SH-SY5Y (cell line): ENCODE results near the gene CCDC190.

Experiments used
- GATA2 ChIP-seq: IDR thresholded peaks from 2 replicates; pipeline ENCODE4 v1.6.1; 2011; ENCODE audit warnings: mild to moderate bottlenecking, low read depth, low read length
- GATA3 ChIP-seq: IDR thresholded peaks from 2 replicates; pipeline ENCODE4 v1.6.1; 2011; ENCODE audit warnings: low read depth, mild to moderate bottlenecking, low read length, moderate library complexity

Gene CCDC190

DNA sequence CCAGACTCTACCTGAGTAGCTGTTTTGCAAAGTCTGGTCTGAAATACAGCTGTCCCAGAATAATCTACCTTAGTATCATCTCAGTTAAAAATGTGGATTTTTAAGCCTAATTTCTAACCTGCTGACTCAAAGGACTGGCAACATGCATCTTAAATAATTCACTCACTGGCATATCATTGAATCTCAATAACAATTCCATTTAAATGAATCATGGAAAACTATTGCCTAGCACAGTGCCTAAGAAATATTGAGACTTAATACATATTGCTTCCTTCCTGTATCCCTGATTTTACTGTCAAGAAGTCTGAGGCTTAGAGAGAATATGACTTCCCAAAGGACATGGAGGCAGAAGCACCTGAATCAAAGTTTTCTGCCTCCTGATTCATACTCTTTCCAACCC, 3.1 kb downstream of the CCDC190 start:
- TF ChIP-seq GATA2, result no peak
- TF ChIP-seq GATA3, result no peak

DNA sequence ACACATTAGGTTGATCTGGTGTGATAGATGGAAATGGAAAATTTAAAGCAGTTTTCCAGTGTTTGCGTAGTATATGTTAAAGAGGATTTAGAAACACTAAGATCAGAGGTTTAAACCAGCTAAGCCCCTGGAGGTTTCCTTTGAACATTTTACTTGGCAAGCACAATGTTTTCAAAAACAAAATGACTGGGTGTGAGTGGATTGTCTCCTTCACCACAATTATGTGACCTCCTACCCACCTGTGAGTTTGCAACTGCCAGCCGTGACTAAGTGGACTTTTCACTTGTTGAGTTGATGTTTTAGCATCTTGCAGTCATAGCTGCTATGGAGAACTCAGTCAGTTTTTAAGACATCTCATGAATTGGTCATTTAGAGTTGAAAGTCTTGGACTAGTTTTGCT, 4.7 kb downstream of the CCDC190 start:
- no peak for TF ChIP-seq GATA2
- TF ChIP-seq GATA3, result no peak

DNA sequence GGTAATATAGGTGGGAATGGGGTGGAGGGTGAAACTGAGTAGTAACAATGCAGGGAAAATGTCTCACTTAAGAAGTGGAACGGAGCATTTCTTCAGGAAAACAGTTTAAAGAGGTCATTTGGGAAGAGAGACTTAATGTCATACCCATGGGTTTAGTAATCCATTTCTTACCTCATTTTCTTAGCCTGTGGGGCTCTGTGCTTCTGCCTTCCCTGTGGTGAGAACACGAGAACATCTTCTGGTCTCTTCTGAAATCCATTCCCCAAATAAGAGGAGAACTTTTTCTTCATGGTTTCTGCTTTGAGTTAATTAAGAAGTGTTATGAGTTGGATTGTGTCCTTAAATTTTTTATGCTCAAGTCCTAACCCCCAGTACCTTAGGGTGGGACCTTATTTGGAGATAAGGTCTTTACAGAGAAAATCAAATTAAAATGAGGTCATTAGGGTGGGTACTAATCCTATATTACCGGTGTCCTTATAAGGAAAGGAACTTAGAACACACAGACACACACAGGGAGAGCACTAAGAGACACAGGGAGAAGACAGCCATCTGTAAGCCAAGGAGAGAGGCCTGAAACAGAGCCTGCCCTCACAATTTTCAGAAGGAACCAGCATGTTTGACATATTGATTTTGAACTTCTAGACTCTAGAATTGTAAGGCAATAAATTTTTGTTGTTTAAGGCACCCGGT, 5.4 kb downstream of the CCDC190 start:
- TF ChIP-seq GATA3 (no peak), GATA2 (no peak)

- no peak for TF ChIP-seq GATA3
- no peak for TF ChIP-seq GATA2
Measured at GRCh38 chr1:162854245-162854882, 6.6 kb downstream of the CCDC190 start.

- TF ChIP-seq GATA3 (no peak), GATA2 (no peak)
Measured at GRCh38 chr1:162851341-162851740, 9.6 kb downstream of the CCDC190 start.

DNA sequence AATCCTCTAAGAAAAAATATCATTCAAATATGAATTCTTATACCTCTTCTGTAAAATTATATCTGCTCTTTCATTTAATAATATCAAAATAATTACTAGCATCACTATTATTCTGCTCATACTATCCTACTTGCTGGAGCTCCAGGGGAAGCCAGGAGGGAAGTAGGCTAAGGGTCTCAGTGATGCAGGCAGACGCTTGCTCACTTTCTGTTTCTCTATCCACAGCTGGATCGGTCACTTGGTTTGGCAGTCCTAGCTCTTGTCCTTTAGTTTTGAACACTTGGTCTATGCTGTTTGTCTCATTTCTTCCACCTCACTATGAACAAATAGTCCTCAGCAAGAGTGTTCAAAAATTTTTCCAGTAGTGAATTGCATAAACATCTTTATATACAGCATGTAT, 11.3 kb downstream of the CCDC190 start:
- no peak for TF ChIP-seq GATA2
- no peak for TF ChIP-seq GATA3

DNA sequence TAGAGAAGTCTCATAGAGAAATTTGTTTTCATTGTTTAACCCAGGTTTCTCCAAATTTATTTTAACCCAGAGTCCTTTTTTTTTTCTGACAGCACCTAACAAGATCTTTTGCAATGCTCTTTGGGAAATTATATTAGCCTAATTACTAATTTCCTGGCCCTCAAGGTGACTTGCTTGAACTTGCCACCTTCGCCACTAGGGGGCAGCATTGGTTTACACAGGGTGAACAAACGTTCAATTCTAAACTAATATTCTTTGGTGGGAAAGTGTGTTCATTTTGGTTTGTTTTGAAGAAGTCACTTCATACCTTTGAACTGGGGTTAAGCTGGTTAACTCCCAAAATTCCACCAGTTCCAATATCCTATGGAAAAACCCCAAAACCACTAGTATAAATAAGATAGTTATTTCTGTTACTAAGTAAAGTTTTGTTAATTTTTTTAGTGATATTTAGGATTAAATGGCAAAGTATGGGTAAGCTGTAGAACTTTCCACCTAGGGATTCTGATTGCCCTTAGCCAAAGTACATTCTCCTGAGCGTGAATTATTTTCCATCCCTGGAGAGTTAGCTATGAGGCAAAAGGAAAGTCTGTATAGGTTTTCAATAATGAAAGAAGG, 13.0 kb downstream of the CCDC190 start:
- no peak for TF ChIP-seq GATA3
- no peak for TF ChIP-seq GATA2

GRCh38 chr1:162846256-162847212, 14.4 kb downstream of the CCDC190 start:
- peak; percentile 55; the same call in 1 of the 2 replicates for TF ChIP-seq GATA3
- TF ChIP-seq GATA2, result peak; percentile 79

DNA sequence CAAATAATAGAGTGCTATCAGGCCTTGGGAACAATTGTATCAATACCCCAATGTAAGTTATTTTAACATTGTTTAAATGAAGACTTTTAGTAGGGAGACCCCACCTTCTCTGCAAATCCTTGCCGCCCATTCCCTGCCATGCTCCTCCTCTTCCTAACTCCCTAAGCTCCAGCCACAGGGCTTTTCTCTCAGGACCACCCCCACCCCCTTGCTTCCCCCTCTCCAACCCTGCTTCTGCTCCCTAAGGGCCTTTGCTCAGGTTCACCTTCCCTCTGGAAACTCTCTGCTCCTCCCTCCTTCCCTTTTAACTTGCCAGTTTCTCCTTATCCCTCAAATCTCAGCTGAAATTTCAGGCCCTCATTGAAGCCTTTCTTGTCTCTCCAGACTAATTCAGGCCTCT, 16.8 kb downstream of the CCDC190 start:
- TF ChIP-seq GATA3, result no peak
- no peak for TF ChIP-seq GATA2

GRCh38 chr1:162840250-162840839, 20.6 kb downstream of the CCDC190 start:
- TF ChIP-seq GATA2 (no peak), GATA3 (no peak)

GRCh38 chr1:162838863-162839262, 22.1 kb downstream of the CCDC190 start:
- TF ChIP-seq GATA2 (no peak), GATA3 (no peak)

- TF ChIP-seq GATA2 (no peak), GATA3 (no peak)
Measured at GRCh38 chr1:162835157-162835899, 25.6 kb downstream of the CCDC190 start.

DNA sequence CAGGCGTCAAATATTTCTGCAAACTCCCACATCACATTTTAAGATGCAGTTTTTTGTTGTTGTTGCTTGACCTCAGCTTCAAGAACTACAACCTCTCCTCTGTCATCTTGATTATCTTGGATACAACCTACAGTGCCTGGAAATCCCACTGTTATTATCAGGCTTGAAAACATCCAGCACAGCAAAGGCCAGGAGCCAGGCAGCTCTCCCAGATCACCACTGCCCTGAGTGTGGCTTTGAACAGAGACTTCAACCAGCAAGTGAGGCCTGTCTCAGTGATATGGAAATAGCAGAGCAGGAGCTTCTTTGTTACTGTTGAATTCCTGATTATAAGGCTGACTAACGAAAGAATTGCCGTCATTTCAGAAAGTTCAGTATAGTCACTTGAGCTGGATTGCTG, 28.5 kb downstream of the CCDC190 start:
- TF ChIP-seq GATA3, result no peak
- TF ChIP-seq GATA2, result no peak
